Activated CD4-positive, alpha-beta T cell treated with anti-CD3 and anti-CD28 coated beads, Interleukin-2, amount 50 U/mL, for 48 hours (primary cell): ENCODE results near the gene PET117.
"Not testable (repeated sequence)": the region's sequence is repeated elsewhere in the genome, so short reads cannot be mapped to it uniquely, and the experiment has no call there.

ENCODE experiments used
- DNase-seq, 2 experiments: peaks; one replicate each; pipeline ENCODE4 v3.0.0-alpha.2; 2020

The PET117 gene

GRCh38 chr20:18137412-18138265, at the start of gene PET117, which contains the start of gene KAT14:
TSS of gene PET117 (plus strand) at chr20:18137863. CDS start at chr20:18137956, 93 bp downstream.
TSS of gene KAT14 (plus strand) at chr20:18137863. CDS start at chr20:18142661, 4,798 bp downstream.
- DNase-seq, result peak; percentile 92

GRCh38 chr20:18088298-18088697, 49.4 kb upstream of the PET117 start:
- DNase-seq, result not testable (repeated sequence)

- DNase-seq, result not testable (repeated sequence)
Observed at GRCh38 chr20:18088841-18089240, 48.8 kb upstream of the PET117 start.

- DNase-seq, result no peak
Observed at GRCh38 chr20:18090044-18090443, 47.6 kb upstream of the PET117 start.

- DNase-seq, result no peak
Observed at GRCh38 chr20:18090477-18090876, 47.2 kb upstream of the PET117 start.

GRCh38 chr20:18091623-18092022, 46.0 kb upstream of the PET117 start:
- no peak for DNase-seq

- no peak for DNase-seq
Observed at GRCh38 chr20:18092890-18093289, 44.8 kb upstream of the PET117 start.

GRCh38 chr20:18093388-18093787, 44.3 kb upstream of the PET117 start:
- no peak for DNase-seq

GRCh38 chr20:18094191-18094590, 43.5 kb upstream of the PET117 start:
- no peak for DNase-seq

- DNase-seq, result not testable (repeated sequence)
Observed at GRCh38 chr20:18100569-18100968, 37.1 kb upstream of the PET117 start.

- DNase-seq, result no peak
Observed at GRCh38 chr20:18101125-18101810, 36.4 kb upstream of the PET117 start.

- no peak for DNase-seq
Observed at GRCh38 chr20:18103497-18103896, 34.2 kb upstream of the PET117 start.

- no peak for DNase-seq
Observed at GRCh38 chr20:18108326-18108725, 29.3 kb upstream of the PET117 start.

GRCh38 chr20:18128574-18128973, 9.1 kb upstream of the PET117 start:
- not testable (repeated sequence) for DNase-seq

- DNase-seq, result no peak
Observed at GRCh38 chr20:18132663-18133062, 5.0 kb upstream of the PET117 start.

GRCh38 chr20:18133962-18134361, 3.7 kb upstream of the PET117 start:
- no peak for DNase-seq

- no peak for DNase-seq
Observed at GRCh38 chr20:18138266-18138582, 561 bp downstream of the PET117 start.

- no peak for DNase-seq
Observed at GRCh38 chr20:18138639-18139583, 1.2 kb downstream of the PET117 start.

- DNase-seq, result no peak
Observed at GRCh38 chr20:18139832-18140231, 2.2 kb downstream of the PET117 start.

- no peak for DNase-seq
Observed at GRCh38 chr20:18144541-18145099, 7.0 kb downstream of the PET117 start.

- no peak for DNase-seq
Observed at GRCh38 chr20:18154342-18154741, 16.7 kb downstream of the PET117 start.

GRCh38 chr20:18156045-18156444, 18.4 kb downstream of the PET117 start:
- DNase-seq, result no peak

GRCh38 chr20:18164356-18164755, 26.7 kb downstream of the PET117 start:
- no peak for DNase-seq
